CD4-positive, alpha-beta T cell treated with Interleukin-1 beta for 1 hour (primary cell): Measurements from ENCODE around the gene CAVIN2.

Experiments
- DNase-seq, 2 donors: peaks; one replicate each; pipeline ENCODE4 v3.0.0-alpha.2; 2020 to 2022

The CAVIN2 gene

DNA sequence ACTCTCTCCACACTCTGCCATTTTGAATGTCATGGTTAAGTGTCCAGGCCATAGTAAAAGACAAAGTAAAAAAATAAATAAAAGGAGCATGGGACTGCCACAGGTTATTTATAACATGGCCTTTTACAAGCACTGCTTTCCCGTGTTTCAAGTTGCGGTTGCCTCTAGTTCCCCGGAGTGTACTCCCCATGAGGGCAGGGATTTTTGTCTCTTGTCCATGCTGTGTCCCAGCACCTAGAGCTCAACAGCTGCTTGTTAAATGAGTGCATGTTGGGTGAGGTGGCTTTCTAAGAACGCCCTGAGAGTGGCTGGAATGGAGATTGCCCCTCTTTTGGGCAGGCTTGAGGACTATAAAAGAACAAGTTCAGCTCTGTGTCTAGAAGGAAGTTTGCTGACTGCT, 8.4 kb downstream of the CAVIN2 start:
- no peak for DNase-seq

DNA sequence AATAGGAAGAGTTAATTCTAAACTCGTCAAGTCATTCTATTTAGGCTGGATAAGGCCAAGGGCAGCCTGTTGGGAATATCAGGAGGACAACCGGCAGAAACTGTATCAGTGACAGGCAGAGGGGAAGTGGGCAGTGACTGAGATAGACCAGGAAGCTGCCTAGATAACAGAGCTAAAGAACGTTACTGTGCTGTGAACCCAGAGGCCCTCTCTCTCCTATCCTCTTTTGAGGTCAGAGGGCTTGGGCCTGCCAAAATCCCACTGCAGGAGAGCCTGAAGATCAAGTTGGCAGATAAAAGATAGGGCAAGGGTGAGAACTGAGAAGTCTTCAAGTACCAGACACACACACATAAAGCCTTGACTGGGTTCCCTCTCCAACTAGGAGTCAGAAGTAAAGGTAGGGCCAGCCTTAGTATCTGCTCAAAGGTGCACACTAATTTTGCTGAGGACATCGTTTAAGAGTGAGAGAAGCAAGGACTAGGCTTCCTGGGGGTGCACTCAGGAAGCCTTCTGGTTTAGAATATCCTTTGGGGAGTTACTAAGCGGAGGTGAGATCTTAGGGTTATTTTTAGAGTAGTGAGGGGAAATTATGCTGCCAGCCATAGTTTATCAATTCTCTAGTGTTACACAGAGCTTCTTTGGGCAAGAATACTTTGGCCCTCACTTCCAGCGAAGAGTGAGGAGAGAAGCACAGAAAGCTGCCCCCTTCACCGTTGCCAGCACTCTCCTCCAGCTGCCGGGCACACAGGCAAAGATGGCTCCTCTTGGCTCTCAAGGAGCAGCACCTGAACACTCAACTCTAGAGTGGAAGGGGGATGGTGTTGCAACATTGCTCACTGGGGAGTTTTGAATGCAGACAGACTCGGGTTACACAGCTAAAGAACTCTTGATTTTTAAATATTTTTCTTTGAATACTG, 9.8 kb downstream of the CAVIN2 start:
- DNase-seq, result no peak

DNA sequence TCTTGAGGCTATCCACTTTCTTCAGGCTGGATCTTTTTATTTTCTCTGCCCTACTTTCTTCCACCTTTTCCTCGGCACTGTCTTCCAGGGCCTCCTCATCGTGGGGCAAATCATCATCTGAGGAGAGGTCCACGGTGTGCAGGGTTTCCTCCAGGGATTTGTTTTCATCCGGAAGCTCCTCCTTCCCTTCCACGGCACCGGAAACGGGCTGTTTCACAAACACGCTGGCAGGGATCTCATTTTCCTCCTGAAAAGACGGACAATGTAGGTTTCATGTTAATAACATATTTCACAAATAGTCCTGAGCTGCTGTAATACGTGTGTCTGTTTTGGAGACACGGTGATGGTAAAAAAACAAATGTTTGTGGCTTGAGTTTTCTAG, 10.4 kb downstream of the CAVIN2 start:
- no peak for DNase-seq

GRCh38 chr2:191835539-191836350, 11.1 kb downstream of the CAVIN2 start:
- no peak for DNase-seq

GRCh38 chr2:191835100-191835499, 11.8 kb downstream of the CAVIN2 start:
- no peak for DNase-seq

- DNase-seq, result no peak
Measured at GRCh38 chr2:191833356-191833755, 13.5 kb downstream of the CAVIN2 start.

GRCh38 chr2:191832668-191833067, 14.2 kb downstream of the CAVIN2 start:
- no peak for DNase-seq

GRCh38 chr2:191831410-191831994, 15.4 kb downstream of the CAVIN2 start:
- DNase-seq, result no peak

GRCh38 chr2:191824398-191824797, 22.5 kb downstream of the CAVIN2 start:
- DNase-seq, result no peak

DNA sequence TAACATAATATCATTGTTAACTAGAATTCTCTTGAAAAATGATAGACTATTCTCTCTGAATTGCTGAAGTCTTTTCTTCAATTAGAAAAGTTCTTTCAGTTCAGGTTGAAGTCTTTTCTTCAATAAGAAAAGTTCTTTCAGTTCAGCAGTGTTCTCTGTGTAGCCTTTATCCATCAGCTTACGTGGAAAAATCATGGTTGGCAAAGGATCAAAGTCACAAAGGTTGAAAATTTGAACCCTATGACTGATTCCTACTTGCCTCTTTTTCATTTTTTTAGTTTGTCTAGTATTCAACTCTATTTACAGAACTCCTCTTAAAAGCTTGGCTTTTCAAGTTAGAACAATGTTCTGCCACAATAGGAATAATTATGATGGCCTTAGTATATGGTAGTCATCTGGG, 25.8 kb downstream of the CAVIN2 start:
- DNase-seq, result no peak

DNA sequence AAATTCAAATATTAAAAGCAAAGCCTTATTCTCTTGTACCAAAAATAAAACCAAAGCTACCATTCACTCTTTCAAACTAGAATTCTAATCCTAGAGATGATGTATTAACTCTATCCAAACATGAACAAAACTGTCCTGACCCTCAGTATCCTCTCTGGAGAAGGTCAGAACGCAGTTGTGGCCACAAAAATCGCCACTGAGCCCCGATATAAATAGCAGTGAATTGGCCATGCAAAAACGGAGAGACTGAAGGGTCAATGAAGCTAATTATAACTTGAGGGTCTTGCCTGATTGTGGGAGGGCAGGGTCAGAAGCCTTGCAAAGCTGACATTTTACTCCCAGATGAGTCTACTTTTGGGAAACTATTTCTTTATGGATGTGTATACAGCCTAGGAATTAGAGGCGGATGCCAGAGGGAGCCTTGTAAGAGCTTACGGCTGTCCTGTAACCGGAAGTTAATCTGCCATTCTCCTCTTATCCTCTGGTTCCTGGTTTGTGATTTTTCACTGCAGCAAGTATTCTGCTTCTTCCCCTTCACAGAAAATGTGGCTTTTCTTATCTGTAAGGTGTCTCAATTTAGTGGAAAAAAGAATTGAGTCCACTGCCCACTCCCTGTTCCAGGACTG, 28.1 kb downstream of the CAVIN2 start:
- DNase-seq, result no peak

- no peak for DNase-seq
Measured at GRCh38 chr2:191818133-191818532, 28.8 kb downstream of the CAVIN2 start.

GRCh38 chr2:191815010-191815409, 31.9 kb downstream of the CAVIN2 start:
- no peak for DNase-seq

DNA sequence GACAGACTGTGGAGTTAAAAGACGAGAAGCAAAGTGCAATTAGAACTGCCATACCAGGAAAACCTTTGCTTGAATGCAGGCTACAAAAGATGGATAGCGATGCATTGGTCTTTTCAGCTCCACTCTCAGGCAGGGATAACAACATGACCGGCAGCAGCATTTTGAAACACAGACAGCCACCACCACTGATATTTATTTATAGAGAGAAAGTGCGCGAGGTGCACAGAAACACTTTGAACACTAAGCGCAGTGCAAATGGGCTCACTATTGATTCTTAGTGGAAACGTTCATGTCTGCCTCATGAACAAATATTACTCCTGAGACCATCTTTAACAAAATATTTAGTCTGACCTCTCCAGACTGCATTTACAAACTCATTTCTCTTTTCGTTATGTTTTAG, 32.9 kb downstream of the CAVIN2 start:
- DNase-seq, result no peak

GRCh38 chr2:191811807-191812602, 34.9 kb downstream of the CAVIN2 start:
- DNase-seq, result peak; percentile 18 to 31

DNA sequence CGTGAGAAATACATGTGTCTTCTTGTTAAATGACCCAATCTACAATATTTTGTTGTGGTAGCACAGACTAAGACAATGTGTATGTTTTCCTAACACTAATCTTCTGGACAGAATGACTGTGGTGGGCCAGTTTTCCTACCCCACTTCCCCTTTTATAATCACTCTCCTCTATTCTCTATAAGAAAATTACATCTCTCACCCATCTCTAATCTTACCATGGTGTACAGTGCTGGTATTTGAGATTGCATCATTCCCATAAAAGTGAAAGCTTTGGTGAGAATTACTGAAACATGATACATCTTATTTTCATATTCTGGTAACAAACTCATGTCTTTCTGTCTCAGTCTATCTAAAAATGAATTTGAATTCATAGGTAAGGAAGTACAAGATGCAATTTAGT, 40.5 kb downstream of the CAVIN2 start:
- DNase-seq, result no peak

DNA sequence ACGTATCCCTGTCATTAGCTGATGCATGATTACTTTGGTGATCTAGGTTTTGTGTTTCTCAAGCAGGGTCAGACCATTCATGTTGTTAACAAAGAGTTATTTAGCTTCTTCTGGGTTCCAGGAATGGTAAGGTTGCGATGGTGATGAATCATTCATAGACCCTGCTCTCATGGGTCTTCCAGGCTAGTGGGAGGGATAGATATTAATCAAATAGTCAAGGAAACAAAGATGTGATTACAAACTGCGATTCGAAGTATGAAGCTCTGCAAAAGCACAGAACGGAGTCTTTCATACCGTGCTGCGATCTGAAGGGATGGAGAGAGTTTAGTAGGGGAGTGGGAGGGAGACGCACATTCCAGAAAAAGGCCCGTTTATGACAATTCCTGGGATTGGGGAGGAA, 42.1 kb downstream of the CAVIN2 start:
- no peak for DNase-seq

DNA sequence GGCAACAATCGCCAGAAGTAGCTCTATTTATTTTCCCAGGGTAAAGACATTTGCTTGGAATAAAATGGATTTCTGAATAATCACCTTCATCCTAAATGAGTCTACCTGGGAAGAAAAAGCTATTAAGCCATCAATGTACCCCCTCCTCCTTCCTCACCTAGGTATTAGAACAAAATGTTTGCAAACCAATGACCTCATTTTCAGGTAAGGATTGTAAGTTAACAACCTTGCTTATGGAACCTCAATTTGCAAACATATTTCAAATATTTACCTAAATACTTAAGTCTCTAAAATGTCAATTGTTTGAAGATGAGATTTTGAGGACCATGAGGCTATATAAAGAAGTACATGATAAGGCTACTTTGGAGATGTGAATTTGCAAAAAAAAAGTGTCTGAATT, 43.9 kb downstream of the CAVIN2 start:
- DNase-seq, result no peak

- DNase-seq, result no peak
Measured at GRCh38 chr2:191802180-191802579, 44.7 kb downstream of the CAVIN2 start.

DNA sequence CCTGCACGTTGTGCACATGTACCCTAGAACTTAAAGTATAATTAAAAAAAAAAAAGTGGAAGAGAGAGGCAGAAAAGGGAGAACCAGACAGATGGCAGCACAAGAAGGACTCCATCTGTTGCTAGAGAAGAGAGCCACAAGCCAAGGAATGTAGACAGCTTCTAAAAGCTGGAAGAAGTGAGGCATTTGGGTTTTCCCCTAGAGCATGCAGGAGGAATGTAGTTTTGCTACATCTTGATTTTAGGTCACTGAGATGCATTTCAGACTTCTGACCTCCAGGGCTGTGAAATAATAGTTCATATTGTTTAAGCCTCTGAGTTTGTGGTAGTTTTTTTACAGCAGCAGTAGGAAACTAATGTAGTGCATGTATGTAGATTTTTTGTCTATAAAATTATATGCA, 46.0 kb downstream of the CAVIN2 start:
- DNase-seq, result no peak

DNA sequence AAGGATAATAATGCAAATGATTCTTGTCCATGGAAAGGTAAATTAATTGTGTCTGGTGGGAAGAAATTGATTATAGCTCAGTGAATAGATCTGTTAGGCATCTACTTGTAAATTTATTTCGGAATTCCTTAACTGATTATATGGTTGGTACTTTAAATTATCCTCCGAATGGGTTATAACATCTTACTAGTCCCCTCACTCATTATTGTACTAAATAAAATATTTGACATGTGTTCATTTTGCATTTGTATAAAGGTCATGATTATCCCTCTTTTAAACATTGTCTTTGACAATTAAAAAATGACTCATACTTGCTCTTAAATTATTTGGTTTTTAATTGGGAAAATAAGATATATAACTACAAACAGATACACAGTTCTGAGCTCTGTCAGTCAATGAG, 47.4 kb downstream of the CAVIN2 start:
- no peak for DNase-seq
